WTC11 (cell line): ENCODE measurements around the gene TMEM121. TPM values are rescaled to one million over a fixed set of nuclear protein-coding genes. Genes with fewer than 3 reads are reported as not detected.
"Not testable (repeated sequence)": the region's sequence is repeated elsewhere in the genome, so short reads cannot be mapped to it uniquely, and the experiment has no call there.

Source experiments
- ATAC-seq: fragments of 200-7000 bp; cut with Tn5 transposase; 2 replicates; pipeline ENCODE4 v1.10.0; 2021; ENCODE audit warnings: mild to moderate bottlenecking, moderate library complexity
- CTCF ChIA-PET: fragments of 300-600 bp; sonication (Branson Sonifier 250); formaldehyde crosslinking; loops from one replicate; lab custom pipeline; 2021; ENCODE audit warnings: antibody characterized with exemption; lab: Charles Lee
- POLR2A ChIA-PET: fragments of 350-600 bp; sonication (Branson Sonifier 250); formaldehyde crosslinking; loops from one replicate; lab custom pipeline; 2021; ENCODE audit warnings: antibody characterized with exemption; lab: Charles Lee
- DNase-seq: peaks from one replicate; pipeline ENCODE4 v3.0.0; 2021; ENCODE audit warnings: low spot score
- H3K27ac Mint-ChIP-seq: 2 replicates; pipeline ENCODE4 v1.8.0; 2021; ENCODE audit warnings: mixed read lengths
- H3K27me3 Mint-ChIP-seq: 2 replicates; pipeline ENCODE4 v1.8.0; 2021; ENCODE audit warnings: low read depth, mild to moderate bottlenecking, moderate library complexity, mixed read lengths
- H3K36me3 Mint-ChIP-seq: 2 replicates; pipeline ENCODE4 v1.8.0; 2021; ENCODE audit warnings: mixed read lengths
- H3K4me1 Mint-ChIP-seq: 2 replicates; pipeline ENCODE4 v1.8.0; 2022; ENCODE audit warnings: mixed read lengths
- H3K4me3 Mint-ChIP-seq: 2 replicates; pipeline ENCODE4 v1.8.0; 2021; ENCODE audit warnings: mild to moderate bottlenecking, moderate library complexity, mixed read lengths
- H3K9me3 Mint-ChIP-seq: 2 replicates; pipeline ENCODE4 v1.8.0; 2021; ENCODE audit warnings: mixed read lengths
- CBFB ChIP-seq: sonication (generic); formaldehyde crosslinking; IDR thresholded peaks from 2 replicates; pipeline ENCODE4 v1.8.1; 2022; ENCODE audit warnings: mild to moderate bottlenecking, low read depth, missing genetic modification reagents
- EMX1 ChIP-seq: fragments of 250-450 bp; sonication (Bioruptor Pico); IDR thresholded peaks from 2 replicates; pipeline ENCODE4 v1.8.0; 2021; ENCODE audit warnings: mild to moderate bottlenecking
- FOXJ3 ChIP-seq: sonication (generic); formaldehyde crosslinking; IDR thresholded peaks from 2 replicates; pipeline ENCODE4 v1.9.0; 2021; ENCODE audit warnings: missing genetic modification reagents, mild to moderate bottlenecking, borderline replicate concordance
- FOXP1 ChIP-seq: sonication (generic); formaldehyde crosslinking; IDR thresholded peaks from 2 replicates; pipeline ENCODE4 v1.8.0; 2022; ENCODE audit warnings: missing genetic modification reagents, mild to moderate bottlenecking, moderate library complexity, borderline replicate concordance
- ZNF416 ChIP-seq: fragments of 250-450 bp; sonication (Bioruptor Pico); IDR thresholded peaks from 2 replicates; pipeline ENCODE4 v1.9.0; 2021; ENCODE audit warnings: mild to moderate bottlenecking, inconsistent platforms
- total RNA-seq: library from RNA; stranded (reverse); gene quantifications from 3 replicates; pipeline ENCODE4 v1.2.3, GENCODE V29; 2021
- TF ChIP-seq, protein P1 (sequence below): fragments of 250-450 bp; sonication (Bioruptor Pico); IDR thresholded peaks from 2 replicates; pipeline ENCODE4 v2.1.2; 2022; ENCODE audit warnings: mild to moderate bottlenecking, moderate library complexity
- TF ChIP-seq, protein P2 (sequence below): fragments of 250-450 bp; sonication (Bioruptor Pico); IDR thresholded peaks from 2 replicates; pipeline ENCODE4 v1.9.0; 2021; ENCODE audit warnings: mild to moderate bottlenecking
- TF ChIP-seq, protein P3 (sequence below): sonication (generic); formaldehyde crosslinking; IDR thresholded peaks from 2 replicates; pipeline ENCODE4 v1.8.0; 2022; ENCODE audit warnings: mild to moderate bottlenecking, missing genetic modification reagents
- TF ChIP-seq, protein P4 (sequence below): fragments of 250-450 bp; sonication (Bioruptor Pico); IDR thresholded peaks from 2 replicates; pipeline ENCODE4 v1.9.0; 2021; ENCODE audit warnings: mild to moderate bottlenecking, borderline replicate concordance
- TF ChIP-seq, protein P5 (sequence below): fragments of 200-600 bp; IDR thresholded peaks from 2 replicates; pipeline ENCODE4 v1.8.0; 2022; ENCODE audit warnings: antibody characterized with exemption
- TF ChIP-seq, protein P6 (sequence below): sonication (generic); formaldehyde crosslinking; IDR thresholded peaks from 2 replicates; pipeline ENCODE4 v1.8.1; 2023; ENCODE audit warnings: mild to moderate bottlenecking, missing genetic modification reagents

The TMEM121 gene
- total RNA-seq, 1 experiment from 2014 or later = 0.81 TPM

DNA sequence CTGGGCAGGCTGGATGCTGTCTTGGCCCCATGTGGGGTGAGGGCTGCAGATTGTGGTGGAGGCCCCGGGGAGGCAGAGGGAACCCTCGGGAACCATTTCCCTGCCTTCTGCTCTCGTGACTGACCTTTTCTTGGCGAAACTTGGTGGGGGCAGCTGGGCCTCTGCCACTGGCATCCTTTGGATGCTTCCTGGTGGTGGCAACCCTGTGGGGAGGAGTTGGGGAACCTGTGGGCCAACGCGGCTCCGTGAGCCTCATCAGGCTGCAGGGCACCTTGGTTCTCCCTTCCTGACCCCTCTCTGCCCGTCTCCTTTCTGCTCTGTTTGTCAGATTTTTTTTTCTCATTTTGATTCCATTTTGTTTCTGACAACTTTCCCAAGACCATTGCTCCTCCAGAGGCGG lies 14.4 kb downstream of the TMEM121 start (continued):
- TF ChIP-seq, protein P1, sequence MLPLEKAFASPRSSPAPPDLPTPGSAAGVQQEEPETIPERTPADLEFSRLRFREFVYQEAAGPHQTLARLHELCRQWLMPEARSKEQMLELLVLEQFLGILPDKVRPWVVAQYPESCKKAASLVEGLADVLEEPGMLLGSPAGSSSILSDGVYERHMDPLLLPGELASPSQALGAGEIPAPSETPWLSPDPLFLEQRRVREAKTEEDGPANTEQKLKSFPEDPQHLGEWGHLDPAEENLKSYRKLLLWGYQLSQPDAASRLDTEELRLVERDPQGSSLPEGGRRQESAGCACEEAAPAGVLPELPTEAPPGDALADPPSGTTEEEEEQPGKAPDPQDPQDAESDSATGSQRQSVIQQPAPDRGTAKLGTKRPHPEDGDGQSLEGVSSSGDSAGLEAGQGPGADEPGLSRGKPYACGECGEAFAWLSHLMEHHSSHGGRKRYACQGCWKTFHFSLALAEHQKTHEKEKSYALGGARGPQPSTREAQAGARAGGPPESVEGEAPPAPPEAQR (CRISPR knock-in tag) = no peak
- no peak for TF ChIP-seq FOXP1 (CRISPR knock-in tag)
- TF ChIP-seq, all 79 proteins: peak for 0

DNA sequence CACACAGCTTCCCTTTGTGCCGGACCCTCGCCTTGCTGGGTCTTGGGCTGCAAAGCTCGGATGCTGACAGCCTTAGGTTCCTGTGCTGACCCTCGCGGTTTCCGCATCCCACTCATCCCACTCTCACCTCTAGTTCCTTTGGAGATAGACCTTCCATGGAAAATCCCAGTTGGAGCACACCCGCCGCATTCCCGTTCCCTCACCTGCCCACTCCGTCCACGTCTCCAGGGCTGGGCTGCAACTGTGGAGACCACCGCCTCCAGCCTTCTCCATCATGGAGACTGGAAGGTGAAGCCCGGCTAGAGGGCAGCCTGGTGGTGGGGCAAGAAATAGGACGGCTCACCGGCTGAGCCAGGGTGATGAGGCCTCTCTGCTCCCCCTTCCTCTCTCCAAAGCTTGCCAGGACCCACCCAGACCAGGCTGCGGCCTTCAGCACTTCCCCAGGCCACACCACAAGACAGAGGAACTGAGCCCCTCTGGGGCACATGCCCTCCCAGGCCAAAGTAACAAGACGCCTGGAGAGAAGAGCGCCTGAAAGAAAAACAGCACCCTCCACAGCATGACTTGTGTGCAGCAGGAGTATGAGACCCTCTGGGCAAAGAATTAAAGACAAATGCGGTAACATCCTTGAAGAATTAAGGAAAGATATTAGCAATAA lies 15.0 kb downstream of the TMEM121 start:
- Mint-ChIP-seq H3K4me1 (no peaks in the 10 kb centered on the region), H3K27ac (no peak overlapping the region), H3K4me3 (no peak overlapping the region), H3K27me3 (peaks cover 12% of the 10 kb centered on the region; the same call in 1 of the 2 replicates), H3K9me3 (peaks cover 52% of the 10 kb centered on the region), H3K36me3 (peaks cover 37% of the 10 kb centered on the region)
- POLR2A ChIA-PET = no interaction called here
- CTCF ChIA-PET = no interaction called here
- DNase-seq = no peak
- no peak for TF ChIP-seq CBFB (CRISPR knock-in tag)
- TF ChIP-seq, protein P2, sequence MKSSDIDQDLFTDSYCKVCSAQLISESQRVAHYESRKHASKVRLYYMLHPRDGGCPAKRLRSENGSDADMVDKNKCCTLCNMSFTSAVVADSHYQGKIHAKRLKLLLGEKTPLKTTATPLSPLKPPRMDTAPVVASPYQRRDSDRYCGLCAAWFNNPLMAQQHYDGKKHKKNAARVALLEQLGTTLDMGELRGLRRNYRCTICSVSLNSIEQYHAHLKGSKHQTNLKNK (CRISPR knock-in tag) = no peak
- ATAC-seq = no peak

DNA sequence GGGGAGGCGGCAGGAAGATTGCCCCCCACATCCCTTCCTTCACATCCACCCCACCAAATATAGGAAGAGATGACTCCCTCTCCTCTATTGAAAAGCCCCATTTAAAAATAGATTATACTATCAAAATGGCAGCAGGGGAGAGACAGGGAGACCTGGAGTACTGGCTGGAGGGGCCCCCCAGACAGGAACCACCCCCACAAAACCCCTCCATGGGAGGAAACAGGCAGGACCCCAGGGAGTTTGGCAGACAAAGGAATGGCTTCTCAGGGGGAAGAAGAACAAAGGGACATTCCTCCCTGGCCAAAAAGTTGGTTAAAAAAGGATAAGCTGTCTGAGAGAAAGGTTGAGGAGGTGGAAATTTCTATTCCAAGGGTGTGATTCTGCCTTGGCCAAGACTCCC lies 19.3 kb downstream of the TMEM121 start:
- Mint-ChIP-seq H3K27me3 (peaks cover 10% of the 10 kb centered on the region; the same call in 1 of the 2 replicates), H3K36me3 (peaks cover 47% of the 10 kb centered on the region), H3K9me3 (peaks cover 63% of the 10 kb centered on the region)
- CTCF ChIA-PET, H3K4me3 Mint-ChIP-seq, DNase-seq, H3K27ac Mint-ChIP-seq, POLR2A ChIA-PET, ATAC-seq, H3K4me1 Mint-ChIP-seq: not testable (repeated sequence)

DNA sequence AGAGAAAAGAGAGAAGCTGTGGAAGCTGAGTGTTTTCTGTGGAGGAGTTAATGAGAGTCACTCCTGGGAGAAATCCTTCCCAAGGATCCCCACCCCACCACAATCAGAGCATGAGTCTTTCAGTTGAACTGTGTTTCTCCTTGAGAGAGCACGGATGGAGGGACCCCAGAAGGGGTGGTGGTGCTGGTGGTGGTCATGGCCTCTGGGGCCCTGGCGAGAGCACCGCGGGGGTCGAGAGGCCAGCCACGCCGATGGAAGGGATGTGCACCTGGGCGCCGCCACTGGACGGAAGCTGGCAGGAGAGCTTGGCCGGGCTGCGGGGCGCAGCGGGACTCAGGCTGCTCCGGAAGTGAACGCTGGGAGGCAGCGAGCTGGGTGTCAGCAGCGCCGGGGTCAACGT lies 20.0 kb downstream of the TMEM121 start:
- DNase-seq, H3K27ac Mint-ChIP-seq, H3K4me3 Mint-ChIP-seq, ATAC-seq, CTCF ChIA-PET, POLR2A ChIA-PET, H3K4me1 Mint-ChIP-seq: not testable (repeated sequence)
- H3K36me3 Mint-ChIP-seq = peaks cover 43% of the 10 kb centered on the region
- H3K27me3 Mint-ChIP-seq = peaks cover 10% of the 10 kb centered on the region; the same call in 1 of the 2 replicates
- peaks cover 61% of the 10 kb centered on the region for H3K9me3 Mint-ChIP-seq

DNA sequence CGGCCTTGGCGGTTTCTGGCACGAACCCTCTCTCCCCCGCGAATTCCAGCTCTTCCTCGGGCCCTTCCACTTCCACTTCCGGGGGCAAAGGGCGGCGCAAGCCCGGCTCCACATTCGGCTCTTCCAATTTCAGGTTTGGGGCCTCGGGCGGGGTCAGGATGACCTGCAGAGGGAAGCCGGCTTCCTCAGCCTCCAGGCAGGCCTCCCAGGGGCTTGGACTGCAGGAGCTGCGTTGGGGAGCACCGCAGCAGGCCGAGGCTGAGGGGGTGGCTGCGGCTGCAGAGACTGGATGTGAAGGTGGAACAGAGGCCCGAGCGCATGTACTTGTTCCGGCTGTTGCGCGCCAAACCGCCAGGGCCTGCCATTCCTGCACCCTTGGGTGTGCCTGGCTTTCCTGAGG lies 20.7 kb downstream of the TMEM121 start:
- POLR2A ChIA-PET, H3K4me3 Mint-ChIP-seq, H3K4me1 Mint-ChIP-seq, CTCF ChIA-PET, DNase-seq, H3K27ac Mint-ChIP-seq, ATAC-seq: not testable (repeated sequence)
- Mint-ChIP-seq H3K27me3 (peaks cover 11% of the 10 kb centered on the region), H3K36me3 (peaks cover 40% of the 10 kb centered on the region), H3K9me3 (peaks cover 59% of the 10 kb centered on the region)

DNA sequence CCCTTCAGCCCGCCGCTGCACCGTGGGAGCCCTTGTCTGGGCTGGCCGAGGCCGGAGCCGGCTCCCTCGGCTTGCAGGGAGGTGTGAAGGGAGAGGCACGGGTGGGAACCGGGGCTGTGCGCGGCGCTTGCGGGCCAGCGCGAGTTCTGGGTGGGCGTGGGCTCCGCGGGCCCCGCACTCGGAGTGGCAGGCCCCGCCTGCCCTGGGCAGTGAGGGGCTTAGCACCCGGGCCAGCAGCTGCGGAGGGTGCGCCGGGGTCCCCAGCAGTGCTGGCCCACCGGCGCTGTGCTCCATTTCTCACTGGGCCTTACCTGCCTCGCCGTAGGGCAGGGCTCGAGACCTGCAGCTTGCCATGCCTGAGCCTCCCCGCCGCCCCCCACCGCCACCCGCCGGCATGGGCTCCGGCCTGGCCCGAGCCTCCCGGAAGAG lies 21.4 kb downstream of the TMEM121 start:
- Mint-ChIP-seq H3K4me3 (no peak overlapping the region), H3K36me3 (peaks cover 46% of the 10 kb centered on the region), H3K27me3 (peaks cover 18% of the 10 kb centered on the region), H3K27ac (no peak overlapping the region), H3K9me3 (peaks cover 60% of the 10 kb centered on the region), H3K4me1 (no peaks in the 10 kb centered on the region)
- ATAC-seq (no peak), DNase-seq (no peak)
- POLR2A ChIA-PET = interaction anchor here (0.5 kb wide), 1 partner anchor 266 kb away, joined by 3 read pairs; no protein-coding TSS in a partner anchor
- CTCF ChIA-PET = interaction anchor here (1.3 kb wide), 1 partner anchor 10 kb away, joined by 3 read pairs; no protein-coding TSS in a partner anchor
- TF ChIP-seq ZNF416 = no peak
- TF ChIP-seq, protein P3, sequence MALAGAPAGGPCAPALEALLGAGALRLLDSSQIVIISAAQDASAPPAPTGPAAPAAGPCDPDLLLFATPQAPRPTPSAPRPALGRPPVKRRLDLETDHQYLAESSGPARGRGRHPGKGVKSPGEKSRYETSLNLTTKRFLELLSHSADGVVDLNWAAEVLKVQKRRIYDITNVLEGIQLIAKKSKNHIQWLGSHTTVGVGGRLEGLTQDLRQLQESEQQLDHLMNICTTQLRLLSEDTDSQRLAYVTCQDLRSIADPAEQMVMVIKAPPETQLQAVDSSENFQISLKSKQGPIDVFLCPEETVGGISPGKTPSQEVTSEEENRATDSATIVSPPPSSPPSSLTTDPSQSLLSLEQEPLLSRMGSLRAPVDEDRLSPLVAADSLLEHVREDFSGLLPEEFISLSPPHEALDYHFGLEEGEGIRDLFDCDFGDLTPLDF (CRISPR knock-in tag) = no peak
- no peak for TF ChIP-seq EMX1 (CRISPR knock-in tag)
- TF ChIP-seq, protein P4, sequence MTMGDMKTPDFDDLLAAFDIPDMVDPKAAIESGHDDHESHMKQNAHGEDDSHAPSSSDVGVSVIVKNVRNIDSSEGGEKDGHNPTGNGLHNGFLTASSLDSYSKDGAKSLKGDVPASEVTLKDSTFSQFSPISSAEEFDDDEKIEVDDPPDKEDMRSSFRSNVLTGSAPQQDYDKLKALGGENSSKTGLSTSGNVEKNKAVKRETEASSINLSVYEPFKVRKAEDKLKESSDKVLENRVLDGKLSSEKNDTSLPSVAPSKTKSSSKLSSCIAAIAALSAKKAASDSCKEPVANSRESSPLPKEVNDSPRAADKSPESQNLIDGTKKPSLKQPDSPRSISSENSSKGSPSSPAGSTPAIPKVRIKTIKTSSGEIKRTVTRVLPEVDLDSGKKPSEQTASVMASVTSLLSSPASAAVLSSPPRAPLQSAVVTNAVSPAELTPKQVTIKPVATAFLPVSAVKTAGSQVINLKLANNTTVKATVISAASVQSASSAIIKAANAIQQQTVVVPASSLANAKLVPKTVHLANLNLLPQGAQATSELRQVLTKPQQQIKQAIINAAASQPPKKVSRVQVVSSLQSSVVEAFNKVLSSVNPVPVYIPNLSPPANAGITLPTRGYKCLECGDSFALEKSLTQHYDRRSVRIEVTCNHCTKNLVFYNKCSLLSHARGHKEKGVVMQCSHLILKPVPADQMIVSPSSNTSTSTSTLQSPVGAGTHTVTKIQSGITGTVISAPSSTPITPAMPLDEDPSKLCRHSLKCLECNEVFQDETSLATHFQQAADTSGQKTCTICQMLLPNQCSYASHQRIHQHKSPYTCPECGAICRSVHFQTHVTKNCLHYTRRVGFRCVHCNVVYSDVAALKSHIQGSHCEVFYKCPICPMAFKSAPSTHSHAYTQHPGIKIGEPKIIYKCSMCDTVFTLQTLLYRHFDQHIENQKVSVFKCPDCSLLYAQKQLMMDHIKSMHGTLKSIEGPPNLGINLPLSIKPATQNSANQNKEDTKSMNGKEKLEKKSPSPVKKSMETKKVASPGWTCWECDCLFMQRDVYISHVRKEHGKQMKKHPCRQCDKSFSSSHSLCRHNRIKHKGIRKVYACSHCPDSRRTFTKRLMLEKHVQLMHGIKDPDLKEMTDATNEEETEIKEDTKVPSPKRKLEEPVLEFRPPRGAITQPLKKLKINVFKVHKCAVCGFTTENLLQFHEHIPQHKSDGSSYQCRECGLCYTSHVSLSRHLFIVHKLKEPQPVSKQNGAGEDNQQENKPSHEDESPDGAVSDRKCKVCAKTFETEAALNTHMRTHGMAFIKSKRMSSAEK = no peak
- no peak for TF ChIP-seq FOXJ3
- TF ChIP-seq, protein P5, sequence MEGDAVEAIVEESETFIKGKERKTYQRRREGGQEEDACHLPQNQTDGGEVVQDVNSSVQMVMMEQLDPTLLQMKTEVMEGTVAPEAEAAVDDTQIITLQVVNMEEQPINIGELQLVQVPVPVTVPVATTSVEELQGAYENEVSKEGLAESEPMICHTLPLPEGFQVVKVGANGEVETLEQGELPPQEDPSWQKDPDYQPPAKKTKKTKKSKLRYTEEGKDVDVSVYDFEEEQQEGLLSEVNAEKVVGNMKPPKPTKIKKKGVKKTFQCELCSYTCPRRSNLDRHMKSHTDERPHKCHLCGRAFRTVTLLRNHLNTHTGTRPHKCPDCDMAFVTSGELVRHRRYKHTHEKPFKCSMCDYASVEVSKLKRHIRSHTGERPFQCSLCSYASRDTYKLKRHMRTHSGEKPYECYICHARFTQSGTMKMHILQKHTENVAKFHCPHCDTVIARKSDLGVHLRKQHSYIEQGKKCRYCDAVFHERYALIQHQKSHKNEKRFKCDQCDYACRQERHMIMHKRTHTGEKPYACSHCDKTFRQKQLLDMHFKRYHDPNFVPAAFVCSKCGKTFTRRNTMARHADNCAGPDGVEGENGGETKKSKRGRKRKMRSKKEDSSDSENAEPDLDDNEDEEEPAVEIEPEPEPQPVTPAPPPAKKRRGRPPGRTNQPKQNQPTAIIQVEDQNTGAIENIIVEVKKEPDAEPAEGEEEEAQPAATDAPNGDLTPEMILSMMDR = no peak
- TF ChIP-seq, protein P6, sequence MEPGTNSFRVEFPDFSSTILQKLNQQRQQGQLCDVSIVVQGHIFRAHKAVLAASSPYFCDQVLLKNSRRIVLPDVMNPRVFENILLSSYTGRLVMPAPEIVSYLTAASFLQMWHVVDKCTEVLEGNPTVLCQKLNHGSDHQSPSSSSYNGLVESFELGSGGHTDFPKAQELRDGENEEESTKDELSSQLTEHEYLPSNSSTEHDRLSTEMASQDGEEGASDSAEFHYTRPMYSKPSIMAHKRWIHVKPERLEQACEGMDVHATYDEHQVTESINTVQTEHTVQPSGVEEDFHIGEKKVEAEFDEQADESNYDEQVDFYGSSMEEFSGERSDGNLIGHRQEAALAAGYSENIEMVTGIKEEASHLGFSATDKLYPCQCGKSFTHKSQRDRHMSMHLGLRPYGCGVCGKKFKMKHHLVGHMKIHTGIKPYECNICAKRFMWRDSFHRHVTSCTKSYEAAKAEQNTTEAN (CRISPR knock-in tag) = no peak
